HepG2 (cell line): Measurements from ENCODE around the gene RELL2. TPM values are rescaled to one million over a fixed set of nuclear protein-coding genes. Genes with fewer than 3 reads are reported as not detected.

Source experiments
- ATAC-seq: fragments of 200-7000 bp; cut with Tn5 transposase; 3 replicates; pipeline ENCODE4 v1.9.1; 2020; ENCODE audit warnings: mild to moderate bottlenecking, moderate library complexity
- BruUV-seq: library from RNA; stranded (reverse); fragments of 400-500 nt; replicated peaks from 2 replicates; lab custom pipeline; 2021; lab: Mats Ljungman, UMichigan
- CTCF ChIA-PET: fragments of 300-600 bp; formaldehyde crosslinking; extraction: SDS; loops from one replicate; lab custom pipeline; 2021; ENCODE audit warnings: low total read pairs, inconsistent platforms, low intra/inter-chr PET ratio; lab: Yijun Ruan, JAX
- POLR2A ChIA-PET: fragments of 350-600 bp; sonication (Branson Sonifier 250); formaldehyde crosslinking; loops from one replicate; lab custom pipeline; 2020; ENCODE audit warnings: antibody characterized with exemption, inconsistent platforms; lab: Yijun Ruan, JAX
- DNase-seq: peaks from one replicate; pipeline ENCODE4 v3.0.0-alpha.2; 2015; ENCODE audit warnings: low spot score
- FAIRE-seq: peaks from 3 replicates; lab custom pipeline; 2011; peaks lifted over from hg19 to GRCh38; lab: Jason Lieb, UNC
- H2AFZ ChIP-seq: one replicate; pipeline ENCODE4 v1.6.1; 2011; ENCODE audit warnings: low read length, inconsistent platforms
- H3K27ac ChIP-seq: fragments of 300-600 bp; 3 replicates; pipeline ENCODE4 v1.8.0; 2011; ENCODE audit warnings: mixed run types, mild to moderate bottlenecking, mixed read lengths, low read length, inconsistent platforms; ENCODE audit not compliant: insufficient read depth; ENCODE audit errors: extremely low read length
- H3K27me3 ChIP-seq, 2 experiments: fragments of 200-600 bp in 1 of 2; 2 replicates in 1 of 2; 3 replicates in 1 of 2; pipeline versions ENCODE4 v1.6.0 to v1.8.0; 2011; ENCODE audit warnings: low read length in 2 of 2, mild to moderate bottlenecking in 2 of 2, moderate library complexity in 2 of 2, inconsistent platforms in 1 of 2; ENCODE audit not compliant: insufficient read depth in 2 of 2, control insufficient read depth in 1 of 2
- H3K36me3 ChIP-seq, 2 experiments: fragments of 200-600 bp in 1 of 2; replicated peaks in 1 of 2; 2 replicates in 1 of 2; 3 replicates in 1 of 2; pipeline versions ENCODE4 v1.5.1 to v1.8.0; 2011; ENCODE audit warnings: low read length in 2 of 2, inconsistent platforms in 1 of 2; ENCODE audit not compliant: insufficient read depth in 2 of 2, control insufficient read depth in 1 of 2
- H3K4me1 ChIP-seq: 2 replicates; pipeline ENCODE4 v1.5.1; 2012; ENCODE audit warnings: low read length, inconsistent platforms; ENCODE audit not compliant: insufficient read depth
- H3K4me2 ChIP-seq: 2 replicates; pipeline ENCODE4 v1.6.0; 2011; ENCODE audit warnings: low read depth, low read length, inconsistent platforms
- H3K4me3 ChIP-seq, 3 experiments: fragments of 200-600 bp in 1 of 3; sonication (generic), shearing (Covaris generic) in 1 of 3; replicated peaks in 1 of 3; 2 replicates each; pipeline ENCODE4 v1.5.1; 2011 to 2016; ENCODE audit warnings: low read length in 3 of 3, inconsistent platforms in 2 of 3, low read depth in 2 of 3, mild to moderate bottlenecking in 2 of 3, control low read depth in 1 of 3, mixed read lengths in 1 of 3; ENCODE audit not compliant: insufficient read depth in 1 of 3
- H3K79me2 ChIP-seq: one replicate; pipeline ENCODE4 v1.6.1; 2011; ENCODE audit warnings: low read length, inconsistent platforms; ENCODE audit not compliant: insufficient read depth
- H3K9ac ChIP-seq: 2 replicates; pipeline ENCODE4 v1.6.0; 2011; ENCODE audit warnings: mild to moderate bottlenecking, low read depth, low read length, inconsistent platforms; ENCODE audit not compliant: insufficient read depth
- H3K9me3 ChIP-seq: 2 replicates; pipeline ENCODE4 v1.5.1; 2012; ENCODE audit warnings: mild to moderate bottlenecking, low read length
- H4K20me1 ChIP-seq: 2 replicates; pipeline ENCODE4 v1.6.0; 2011; ENCODE audit warnings: inconsistent platforms, mild to moderate bottlenecking, low read length, moderate library complexity; ENCODE audit not compliant: insufficient read depth
- MTF1 ChIP-seq: sonication (generic); formaldehyde crosslinking; IDR thresholded peaks from 2 replicates; pipeline ENCODE4 v1.5.0; 2020; ENCODE audit warnings: missing genetic modification reagents
- MZF1 ChIP-seq: sonication (generic); formaldehyde crosslinking; IDR thresholded peaks from 2 replicates; pipeline ENCODE4 v1.8.1; 2023; ENCODE audit warnings: mild to moderate bottlenecking, missing genetic modification reagents, borderline replicate concordance
- RORA ChIP-seq: sonication (generic); formaldehyde crosslinking; IDR thresholded peaks from 2 replicates; pipeline ENCODE4 v1.5.0; 2020; ENCODE audit warnings: mild to moderate bottlenecking, missing genetic modification reagents, moderate library complexity
- STAG1 ChIP-seq: sonication (generic); formaldehyde crosslinking; IDR thresholded peaks from 2 replicates; pipeline ENCODE4 v1.4.0; 2020; ENCODE audit warnings: missing genetic modification reagents
- ZNF629 ChIP-seq: sonication (generic); formaldehyde crosslinking; conservative IDR thresholded peaks from 2 replicates; pipeline ENCODE4 v1.5.0; 2020; ENCODE audit warnings: missing genetic modification reagents
- WGBS: methylation state at CpG from one replicate; pipeline ENCODE4 v1.1.6; 2017; ENCODE audit warnings: low lambda C conversion rate; 5-methylcytosine and 5-hydroxymethylcytosine counted together
- in situ Hi-C: cut with HindIII; loops from 2 replicates; pipeline ENCODE4 v1.10.0; 2017; ENCODE audit warnings: low pct_unique_long_range_greater_than_20kb; ENCODE audit not compliant: extremely low pct_ligation_motif_present
- intact Hi-C: fragments of 100-400 bp; cut with micrococcal nuclease; formaldehyde crosslinking; loops from one replicate; pipeline ENCODE4 v1.10.0; 2022; ENCODE audit not compliant: unreplicated experiment
- polyA plus RNA-seq, 8 experiments: library from polyadenylated mRNA; depleted of rRNA in 3 of 8; stranded (reverse) in 7 of 8; unstranded in 1 of 8; fragments of >200 nt; fragmentation: Illumina TruSeq in 4 of 8; extraction: Trizol in 4 of 8; gene quantifications; 2 replicates each; pipeline versions ENCODE4 v1.2.1 to v1.2.3, GENCODE V29; 2011 to 2016; ENCODE audit warnings: low read depth in 4 of 8, missing spikeins in 1 of 8, mixed read lengths in 1 of 8; ENCODE audit not compliant: insufficient read depth in 1 of 8
- total RNA-seq, 5 experiments: library from RNA; depleted of rRNA; stranded (reverse); fragments of >200 nt; fragmentation: Illumina TruSeq; extraction: Trizol; gene quantifications; 2 replicates each; pipeline ENCODE4 v1.2.3, GENCODE V29; 2016; ENCODE audit warnings: low read depth in 1 of 5

Gene RELL2
- total and polyA plus RNA-seq, 2 of the 13 experiments (the other 11 are each of a cell fraction or from before 2014, with no cell fraction given), result 6.4 to 8.3 TPM

- TF ChIP-seq MZF1 (CRISPR knock-in tag) (no peak), STAG1 (peak; percentile 81), MTF1 (CRISPR knock-in tag) (no peak)
Observed at GRCh38 chr5:141664733-141665461, 28.1 kb downstream of the RELL2 start (continued).

GRCh38 chr5:141665995-141666940 lies 29.5 kb downstream of the RELL2 start:
- Histone ChIP-seq H2AFZ (no peak overlapping the region), H3K4me1 (0 out of 2 replicates have a peak, but pooled peaks cover 4% of the 10 kb centered on the region), H3K9ac (no peak overlapping the region), H3K4me3 (no peak overlapping the region), H3K27me3 (no peaks in the 10 kb centered on the region; a peak in 2 of 5 replicates)
- intact Hi-C loops (loop anchor here (1.0 to 10.0 kb wide), 2 partner anchors 26 to 479 kb away; no protein-coding TSS in a partner anchor), in situ Hi-C loops (no loop called here)
- FAIRE-seq, result no peak
- POLR2A ChIA-PET, result no interaction called here
- TF ChIP-seq RORA (CRISPR knock-in tag) (no peak), ZNF629 (0 out of 2 replicates have a peak, but pooled peaks have one; percentile 38)
- TF ChIP-seq, all 625 proteins: peak for 1
- H3K9me3 ChIP-seq, result no peaks in the 10 kb centered on the region
- DNase-seq (no peak), ATAC-seq (no peak)
- H4K20me1 ChIP-seq, result no peaks in the 10 kb centered on the region
- 59% methylated on average over 18 of the region's 18 CpGs for WGBS
- H3K79me2 ChIP-seq, result no peaks in the 10 kb centered on the region
- H3K4me2 ChIP-seq, result no peak overlapping the region
- no peaks in the 10 kb centered on the region for H3K36me3 ChIP-seq
- BruUV-seq, result no TSS peak
- CTCF ChIA-PET, result interaction anchor here (1.0 kb wide), 1 partner anchor 346 kb away, joined by 3 read pairs; the partner anchor contains the start of gene GNPDA1
- no peak overlapping the region for H3K27ac ChIP-seq
